Kidney (tissue), 14 donors: ENCODE measurements around the gene CRHR1. TPM values are rescaled to one million over a fixed set of nuclear protein-coding genes. Genes with fewer than 3 reads are reported as not detected.
A peak's percentile ranks its signal among the peaks of the same experiment; 100 is the strongest.

Source experiments
- DNase-seq, 5 donors: peaks; one replicate each; pipeline ENCODE4 v3.0.0-alpha.2; 2013 to 2020
- FAIRE-seq: peaks from 2 replicates; lab custom pipeline; 2012; peaks lifted over from hg19 to GRCh38; lab: Jason Lieb, UNC
- H3K27ac ChIP-seq, 2 donors: one replicate each; pipeline ENCODE4 v1.7.0; 2013; ENCODE audit warnings: low read depth in 2 of 2, low read length in 2 of 2, inconsistent platforms in 1 of 2
- H3K27me3 ChIP-seq: one replicate; pipeline ENCODE4 v1.7.1; 2013; ENCODE audit warnings: low read length, inconsistent platforms; ENCODE audit not compliant: control insufficient read depth, insufficient read depth
- H3K36me3 ChIP-seq, 3 donors: one replicate each; pipeline versions ENCODE4 v1.7.0 to v1.7.1; 2013; ENCODE audit warnings: low read length in 3 of 3, control low read depth in 1 of 3, inconsistent platforms in 1 of 3; ENCODE audit not compliant: insufficient read depth in 3 of 3, control insufficient read depth in 2 of 3
- H3K4me1 ChIP-seq, 3 donors: one replicate each; pipeline versions ENCODE4 v1.7.0 to v1.7.1; 2013; ENCODE audit warnings: low read length in 3 of 3, inconsistent platforms in 1 of 3, low read depth in 1 of 3; ENCODE audit not compliant: control insufficient read depth in 2 of 3, insufficient read depth in 2 of 3
- H3K4me3 ChIP-seq, 3 donors: one replicate each; pipeline versions ENCODE4 v1.7.0 to v1.8.1; 2013; ENCODE audit warnings: low read length in 3 of 3, control low read depth in 1 of 3, inconsistent platforms in 1 of 3
- H3K9ac ChIP-seq, 3 donors: one replicate each; pipeline versions ENCODE4 v1.7.0 to v1.7.1; 2013; ENCODE audit warnings: low read length in 3 of 3, control low read depth in 1 of 3, inconsistent platforms in 1 of 3
- H3K9me3 ChIP-seq, 3 donors: one replicate each; pipeline versions ENCODE4 v1.7.0 to v1.7.1; 2013; ENCODE audit warnings: low read length in 3 of 3, control low read depth in 1 of 3, inconsistent platforms in 1 of 3; ENCODE audit not compliant: control insufficient read depth in 2 of 3, insufficient read depth in 1 of 3
- CTCF ChIP-seq: IDR thresholded peaks from 3 replicates; pipeline ENCODE4 v1.5.1; 2012; ENCODE audit warnings: mild to moderate bottlenecking, moderate library complexity, borderline replicate concordance; ENCODE audit not compliant: insufficient read depth; ENCODE audit errors: extremely low read depth
- intact Hi-C: fragments of 100-400 bp; cut with DNase I; formaldehyde crosslinking; loops from one replicate; pipeline ENCODE4 v1.11.1; 2022
- polyA plus RNA-seq: library from polyadenylated mRNA; stranded (reverse); fragments of 350-450 nt; fragmentation: Illumina TruSeq; extraction: RNeasy Lipid Tissue Mini Kit (QIAGEN cat#74804); gene quantifications from one replicate; pipeline ENCODE4 v1.2.3, GENCODE V29; 2014; ENCODE audit warnings: low read depth, low replicate concordance; ENCODE audit not compliant: insufficient read depth
- total RNA-seq: library from RNA; stranded (reverse); fragmentation: NEBNext Ultra II Directional; extraction: Animal tissue kit (Norgen Biotek cat#: 25700); gene quantifications from one replicate; pipeline ENCODE4 v1.2.1, GENCODE V29; 2021
- donor health status: control.
- donor health status: control.
- donor health status: control.
- donor health status: control.
- donor health status: control.
- donor health status: DM: yes; HTN: yes; CAD: no.
- donor health status: Normal renal cell carcinoma (clear cell type).

CRHR1 gene
- total and polyA plus RNA-seq, 2 donors from 2014 or later = not detected

- intact Hi-C loops = no loop called here
- FAIRE-seq (no peak), DNase-seq (peak in 1 of 5 donors; percentile 20)
- Histone ChIP-seq H3K4me1 (no peaks in the 10 kb centered on the region), H3K4me3 (no peak overlapping the region), H3K9ac (no peak overlapping the region), H3K36me3 (no peaks in the 10 kb centered on the region), H3K27ac (no peak overlapping the region), H3K27me3 (no peaks in the 10 kb centered on the region), H3K9me3 (no peaks in the 10 kb centered on the region)
- TF ChIP-seq CTCF = no peak
Observed at GRCh38 chr17:45757431-45758218, 26.5 kb upstream of the CRHR1 start.

- Histone ChIP-seq H3K4me1 (no peaks in the 10 kb centered on the region), H3K27me3 (no peaks in the 10 kb centered on the region)
- FAIRE-seq = no peak
Observed at GRCh38 chr17:45758544-45758943, 25.6 kb upstream of the CRHR1 start.

GRCh38 chr17:45759761-45760160 is 24.4 kb upstream of the CRHR1 start:
- H3K9me3 ChIP-seq = no peaks in the 10 kb centered on the region
- TF ChIP-seq CTCF = no peak
- no peaks in the 10 kb centered on the region for H3K27me3 ChIP-seq
- no peak overlapping the region for H3K27ac ChIP-seq
- intact Hi-C loops = no loop called here
- peak in 1 of 5 donors; percentile 0 for DNase-seq
- no peaks in the 10 kb centered on the region for H3K36me3 ChIP-seq
- no peak overlapping the region for H3K9ac ChIP-seq
- no peak overlapping the region for H3K4me3 ChIP-seq
- FAIRE-seq = no peak
- H3K4me1 ChIP-seq = no peaks in the 10 kb centered on the region

More at GRCh38 chr17:45758544-45758943, 25.6 kb upstream of the CRHR1 start:
- intact Hi-C loops = no loop called here
- TF ChIP-seq CTCF = no peak
- Histone ChIP-seq H3K9ac (no peak overlapping the region), H3K27ac (no peak overlapping the region), H3K36me3 (no peaks in the 10 kb centered on the region), H3K9me3 (no peaks in the 10 kb centered on the region), H3K4me3 (no peak overlapping the region)
- DNase-seq = no peak
